Activated CD4-positive, alpha-beta T cell treated with anti-CD3 and anti-CD28 coated beads for 4 hours (primary cell): Measurements from ENCODE around the gene SLIT1.

Source experiments
- DNase-seq, 2 donors: peaks; one replicate each; pipeline ENCODE4 v3.0.0-alpha.2; 2020

SLIT1 gene

DNA sequence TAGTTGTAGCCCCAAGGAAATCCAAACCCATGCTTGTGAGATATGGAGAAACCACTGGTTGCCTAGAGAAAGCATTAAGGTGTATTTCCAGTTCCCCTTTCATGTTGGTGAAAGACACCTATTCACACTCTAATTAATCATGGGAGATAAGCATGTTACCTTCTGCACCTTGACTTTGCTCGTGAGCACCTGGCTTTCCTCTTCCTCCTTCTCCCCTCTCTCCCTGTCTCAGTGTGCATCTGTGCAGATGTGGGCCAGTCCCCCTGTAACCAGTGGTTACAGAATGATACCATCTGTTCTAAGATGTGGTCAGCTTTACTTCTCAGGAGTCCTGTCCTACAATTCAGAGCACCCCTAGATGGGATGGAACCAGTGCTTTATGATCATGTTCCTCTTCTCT, 193.0 kb downstream of the SLIT1 start:
- no peak for DNase-seq

GRCh38 chr10:96991313-96991841, 194.4 kb downstream of the SLIT1 start:
- DNase-seq: no peak

DNA sequence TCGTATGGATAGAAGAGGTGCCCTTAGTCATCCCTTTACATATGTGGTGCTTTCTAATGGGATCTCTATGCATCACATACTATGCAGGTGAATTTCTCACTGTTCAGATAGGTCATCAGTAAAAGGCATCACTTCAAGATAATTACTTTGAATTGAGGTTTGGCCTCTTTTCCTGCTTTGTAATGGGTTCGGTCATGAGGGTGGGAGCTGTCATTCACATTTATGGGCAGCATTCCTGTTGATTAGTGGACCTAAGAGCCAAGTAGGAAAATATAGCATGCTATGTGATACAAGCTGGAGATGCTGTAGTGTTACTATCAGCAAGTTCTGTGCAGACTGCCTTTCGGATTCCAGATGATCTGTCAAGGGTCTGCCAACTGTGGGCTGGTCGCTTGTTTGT, 197.3 kb downstream of the SLIT1 start:
- DNase-seq: no peak

GRCh38 chr10:96987842-96988175, 197.9 kb downstream of the SLIT1 start:
- no peak for DNase-seq

DNA sequence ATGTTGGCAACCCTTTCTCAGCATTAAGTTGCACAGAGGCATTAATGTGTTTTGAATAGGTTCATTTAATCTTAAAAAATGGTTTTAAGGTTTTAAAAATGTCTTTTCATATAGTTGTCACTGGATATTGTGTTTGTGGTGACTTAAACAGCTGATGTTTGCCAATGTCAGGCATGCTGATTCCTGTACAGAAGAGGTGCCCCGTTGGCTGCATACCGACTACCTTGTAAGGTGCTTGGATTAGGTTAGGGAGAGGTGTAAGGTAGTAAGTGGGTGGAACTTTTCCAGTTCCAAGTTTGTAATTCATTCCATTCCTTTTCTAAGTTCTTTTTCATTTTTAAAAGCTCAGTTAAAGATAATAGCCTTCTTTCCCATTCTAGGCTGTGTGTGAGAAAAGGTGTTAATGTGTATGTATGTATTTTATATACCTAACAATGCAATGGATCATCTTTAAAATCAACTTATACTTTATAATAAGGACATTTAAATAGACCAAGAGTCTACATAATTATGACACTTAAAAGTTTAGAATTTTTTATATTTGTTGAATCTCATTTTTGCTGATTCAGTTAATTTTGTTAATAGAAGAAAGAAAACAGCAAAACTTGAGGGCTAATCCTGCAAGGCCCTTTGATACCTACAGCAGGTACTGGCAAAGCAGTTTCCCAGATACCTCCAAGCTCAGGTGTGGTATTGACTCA, 198.5 kb downstream of the SLIT1 start:
- no peak for DNase-seq

DNA sequence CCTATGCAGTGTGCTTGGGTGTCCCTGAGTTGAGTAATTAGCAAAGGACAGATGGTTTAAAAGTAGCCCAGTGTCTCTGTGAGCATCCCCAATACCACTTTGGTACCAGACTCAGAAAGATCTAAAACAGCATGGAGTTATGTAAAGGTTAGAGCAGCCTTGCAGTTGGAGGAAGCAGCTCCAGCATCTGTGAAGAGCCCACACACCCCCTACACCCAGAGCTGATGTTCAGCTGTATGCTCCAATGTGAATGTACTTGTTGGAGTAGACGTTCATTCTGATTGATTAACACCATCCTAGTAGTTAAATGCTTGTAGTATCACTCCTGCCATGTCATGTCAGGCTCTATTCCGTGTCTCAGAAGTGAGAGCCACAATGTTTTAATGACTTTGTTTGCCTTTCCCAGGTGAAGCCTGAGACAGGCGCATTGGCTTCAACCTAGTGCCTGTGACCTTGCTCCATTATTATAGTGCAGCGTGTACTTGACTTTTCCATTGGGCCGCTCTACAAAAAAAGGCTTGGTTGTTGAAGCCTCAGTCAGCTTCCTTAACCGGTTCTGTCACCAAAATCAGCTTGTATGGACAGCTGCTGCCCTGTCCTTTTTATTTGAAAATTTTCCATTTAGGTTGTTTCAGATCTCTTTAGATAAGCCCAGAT, 199.4 kb downstream of the SLIT1 start:
- DNase-seq: no peak

- DNase-seq: no peak
Measured at GRCh38 chr10:96984541-96985131, 201.1 kb downstream of the SLIT1 start.

- DNase-seq: no peak
Measured at GRCh38 chr10:96982149-96982930, 203.4 kb downstream of the SLIT1 start.

- DNase-seq: no peak
Measured at GRCh38 chr10:96978621-96979154, 207.1 kb downstream of the SLIT1 start.

GRCh38 chr10:96975136-96975535, 210.6 kb downstream of the SLIT1 start:
- DNase-seq: no peak

DNA sequence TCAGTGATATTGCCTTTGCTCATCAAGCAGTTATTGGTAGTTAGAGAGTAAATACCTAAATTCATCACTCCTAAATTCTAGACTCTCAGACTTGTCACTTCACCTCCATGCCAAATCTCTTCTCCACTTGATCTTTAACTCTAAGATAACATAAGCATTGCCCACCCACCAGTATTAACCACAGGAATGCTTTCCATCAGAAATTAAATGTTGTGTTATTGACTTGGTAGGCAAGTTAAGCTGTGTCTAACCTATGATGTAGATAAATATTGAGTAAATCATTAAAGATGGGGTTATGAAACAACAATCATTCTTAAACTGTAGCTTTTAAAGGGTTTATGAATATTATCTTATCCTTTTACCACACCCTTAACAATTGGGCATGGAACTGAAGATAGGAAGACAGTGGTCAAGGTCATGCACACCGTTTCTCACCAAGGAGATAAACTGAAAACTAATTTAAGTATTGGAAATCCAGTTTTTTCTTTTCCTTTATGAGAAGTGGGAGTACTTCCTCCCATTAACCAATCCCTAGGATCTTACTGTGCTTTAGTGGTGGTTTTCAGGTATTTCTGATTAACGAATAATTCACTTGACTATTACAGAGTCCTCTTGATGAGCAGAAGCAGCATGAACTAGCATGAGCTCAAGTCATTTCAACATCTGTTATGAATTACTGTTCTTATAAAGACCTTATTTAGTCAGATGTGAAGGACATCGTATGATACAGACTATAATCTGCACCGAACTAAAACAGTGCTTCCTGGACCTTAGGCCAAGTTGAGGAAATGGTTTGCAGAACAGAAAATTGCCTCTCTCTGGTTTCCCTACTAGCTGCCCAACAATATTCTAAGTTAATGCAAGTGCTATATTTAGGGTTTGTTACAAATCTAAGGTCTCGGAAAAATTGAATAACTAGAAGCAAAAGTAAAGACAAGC, 211.7 kb downstream of the SLIT1 start:
- DNase-seq: no peak

- no peak for DNase-seq
Measured at GRCh38 chr10:96972264-96972663, 213.5 kb downstream of the SLIT1 start.

DNA sequence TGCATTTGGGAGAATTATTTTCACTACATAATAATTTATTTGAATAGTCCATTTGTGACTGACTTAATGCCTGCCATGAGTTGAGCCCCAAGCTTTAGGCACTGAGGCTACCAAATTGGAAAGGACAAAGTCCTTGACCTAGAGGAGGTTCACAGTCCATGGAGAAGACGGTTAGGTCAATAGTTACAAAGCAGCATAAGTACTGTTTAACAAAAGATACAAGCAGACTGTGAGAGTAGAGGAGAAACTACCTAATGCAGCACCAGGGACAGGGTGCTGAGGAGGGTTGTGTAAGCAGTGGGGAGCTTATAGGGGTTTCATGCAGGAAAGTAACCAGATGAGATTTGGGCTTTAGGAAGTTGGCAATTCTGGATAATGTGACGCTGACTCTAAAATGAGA, 214.4 kb downstream of the SLIT1 start:
- DNase-seq: no peak

- no peak for DNase-seq
Measured at GRCh38 chr10:96968682-96969423, 216.9 kb downstream of the SLIT1 start.

DNA sequence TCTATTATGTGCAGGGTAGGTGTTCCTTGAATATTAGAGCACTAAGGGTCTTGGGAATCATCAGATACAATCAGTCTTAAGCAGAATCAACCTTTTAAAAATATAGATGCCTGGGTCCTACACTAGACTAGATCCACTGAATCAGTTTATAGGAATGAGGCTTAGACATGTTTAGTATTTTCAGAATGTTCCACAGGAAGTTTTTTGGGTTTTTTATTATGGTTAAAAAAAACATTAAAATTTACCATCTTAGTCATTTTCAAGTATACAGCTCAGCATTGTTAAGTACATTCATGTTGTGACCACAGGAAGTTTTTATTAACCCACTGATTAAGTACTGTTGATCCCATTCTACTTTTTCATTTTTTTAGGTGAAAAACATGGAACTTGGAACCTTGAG, 217.9 kb downstream of the SLIT1 start:
- no peak for DNase-seq

DNA sequence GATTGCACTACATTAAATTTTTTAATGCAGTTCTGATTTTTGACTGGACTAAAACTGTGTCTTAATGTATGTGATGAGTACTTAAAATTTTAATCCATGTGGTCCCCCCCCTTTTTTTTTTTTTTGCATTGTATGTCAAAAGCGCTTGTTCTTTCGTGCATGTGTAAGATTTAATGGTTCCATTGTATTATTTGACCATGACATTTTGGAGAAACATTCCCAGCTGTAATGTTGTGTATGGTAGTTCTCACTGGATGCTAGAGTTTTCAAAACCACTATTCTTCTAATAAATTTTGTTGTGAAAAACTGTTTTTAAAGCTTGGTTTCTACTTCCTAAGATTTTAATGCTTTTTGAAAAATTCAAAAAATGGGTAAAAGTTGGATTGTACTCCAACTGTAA, 221.6 kb downstream of the SLIT1 start:
- DNase-seq: no peak

- no peak for DNase-seq
Measured at GRCh38 chr10:96960872-96961271, 224.9 kb downstream of the SLIT1 start.

- DNase-seq: no peak
Measured at GRCh38 chr10:96959733-96960132, 226.0 kb downstream of the SLIT1 start.

DNA sequence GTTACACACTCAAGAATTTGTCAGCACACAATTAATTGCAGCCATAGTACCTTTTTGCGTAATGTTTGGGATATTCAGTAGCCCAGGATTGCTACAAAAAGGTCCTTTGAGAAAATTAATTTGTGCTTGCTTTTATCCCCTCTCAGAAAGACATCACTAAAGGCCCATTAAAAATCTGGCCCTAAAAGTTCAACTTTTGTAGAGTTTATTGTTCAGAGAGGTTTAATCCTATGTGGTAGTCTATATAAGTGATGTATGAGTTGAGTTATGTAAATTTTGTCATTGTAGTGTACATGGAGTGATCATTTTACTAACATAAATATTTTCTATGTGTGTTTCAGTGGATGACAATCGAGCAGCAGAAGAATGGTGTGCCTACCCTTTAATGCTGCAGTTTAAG, 227.7 kb downstream of the SLIT1 start:
- DNase-seq: no peak

DNA sequence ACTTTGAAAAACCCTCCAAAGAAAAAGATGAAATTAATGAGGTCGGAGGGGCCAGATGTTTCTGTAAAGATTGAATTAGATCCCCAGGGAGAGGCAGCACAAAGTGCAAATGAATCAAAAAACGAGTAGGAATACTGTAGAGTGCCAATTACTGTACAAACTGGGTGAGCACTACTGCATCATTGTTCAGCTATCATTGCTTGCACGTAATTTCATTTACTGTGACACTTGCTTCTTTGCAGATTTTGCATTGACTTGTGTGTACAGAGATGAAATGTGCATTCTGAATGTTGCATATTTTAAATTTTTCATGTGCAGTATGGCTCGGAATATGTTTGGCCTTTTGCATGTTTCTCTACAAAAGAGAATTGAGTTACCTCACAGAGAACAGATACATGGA, 230.0 kb downstream of the SLIT1 start:
- no peak for DNase-seq

DNA sequence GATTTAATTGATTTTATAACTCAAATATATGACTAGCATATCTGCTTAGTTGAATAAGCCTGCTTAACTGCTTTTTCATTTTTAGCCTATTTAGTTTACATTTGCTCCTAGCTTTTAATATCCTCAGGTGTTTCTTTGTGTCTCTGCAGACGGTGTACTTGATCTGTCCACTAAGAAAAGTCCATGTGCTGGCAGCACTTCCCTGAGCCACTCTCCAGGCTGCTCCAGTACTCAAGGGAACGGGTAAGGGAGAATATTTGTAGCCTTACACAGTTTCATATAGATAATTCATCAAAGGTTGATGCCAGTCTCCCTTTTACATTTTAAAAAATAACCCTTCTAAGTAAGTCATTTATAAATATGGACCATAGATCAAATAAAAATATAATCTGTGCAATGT, 233.8 kb downstream of the SLIT1 start:
- no peak for DNase-seq
